ENCODE data around the gene ADM5.

GRCh38 chr19:49662011-49662410 lies 27.4 kb upstream of the ADM5 start:
- TF ChIP-seq, protein P1, sequence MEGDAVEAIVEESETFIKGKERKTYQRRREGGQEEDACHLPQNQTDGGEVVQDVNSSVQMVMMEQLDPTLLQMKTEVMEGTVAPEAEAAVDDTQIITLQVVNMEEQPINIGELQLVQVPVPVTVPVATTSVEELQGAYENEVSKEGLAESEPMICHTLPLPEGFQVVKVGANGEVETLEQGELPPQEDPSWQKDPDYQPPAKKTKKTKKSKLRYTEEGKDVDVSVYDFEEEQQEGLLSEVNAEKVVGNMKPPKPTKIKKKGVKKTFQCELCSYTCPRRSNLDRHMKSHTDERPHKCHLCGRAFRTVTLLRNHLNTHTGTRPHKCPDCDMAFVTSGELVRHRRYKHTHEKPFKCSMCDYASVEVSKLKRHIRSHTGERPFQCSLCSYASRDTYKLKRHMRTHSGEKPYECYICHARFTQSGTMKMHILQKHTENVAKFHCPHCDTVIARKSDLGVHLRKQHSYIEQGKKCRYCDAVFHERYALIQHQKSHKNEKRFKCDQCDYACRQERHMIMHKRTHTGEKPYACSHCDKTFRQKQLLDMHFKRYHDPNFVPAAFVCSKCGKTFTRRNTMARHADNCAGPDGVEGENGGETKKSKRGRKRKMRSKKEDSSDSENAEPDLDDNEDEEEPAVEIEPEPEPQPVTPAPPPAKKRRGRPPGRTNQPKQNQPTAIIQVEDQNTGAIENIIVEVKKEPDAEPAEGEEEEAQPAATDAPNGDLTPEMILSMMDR (IDR thresholded peaks at IDR 0.05): no peak
- TF ChIP-seq POLR2A (IDR thresholded peaks at IDR 0.05): no peak
